Measurements from ENCODE around the gene PDP2. TPM values are rescaled to one million over a fixed set of nuclear protein-coding genes. Genes with fewer than 3 reads are reported as not detected.

PDP2 gene
- total and polyA plus RNA-seq, 3 experiments from 2014 or later: 4.5 to 25.4 (median 20.0) TPM

GRCh38 chr16:66848172-66848571 lies 32.1 kb upstream of the PDP2 start:
- Histone ChIP-seq H3K27ac (ENCODE audit: low read depth, low read length) (no peak overlapping the region), H3K4me1 (ENCODE audit: insufficient read depth, low read length) (no peaks in the 10 kb centered on the region), H3K36me3 (ENCODE audit: insufficient read depth, low read length) (no peaks in the 10 kb centered on the region), H3K4me3 (ENCODE audit: low read length) (no peak overlapping the region), H3K27me3 (ENCODE audit: insufficient read depth, low read length, poor library complexity, severe bottlenecking) (peaks cover 15% of the 10 kb centered on the region), H3K9me3 (ENCODE audit: low read length) (no peaks in the 10 kb centered on the region)
- H3K9me3 Mint-ChIP-seq: no peaks in the 10 kb centered on the region
- H3K27me3 Mint-ChIP-seq: peaks cover 28 to 30% of the 10 kb centered on the region in 2 donors
- H3K27ac Mint-ChIP-seq: no peak overlapping the region
- no peaks in the 10 kb centered on the region for H3K36me3 Mint-ChIP-seq
- H3K4me3 Mint-ChIP-seq: no peak overlapping the region
- ChIA-PET POLR2A (no interaction called here), CTCF (interaction anchor here (1.1 to 2.5 kb wide), 3 partner anchors 17 to 21 kb away, joined by 3 to 14 read pairs (median 4); partner anchors contain the start of gene NAE1)
- DNase-seq: no peak
- H3K4me1 Mint-ChIP-seq: peaks cover 3 to 16% (median 5%) of the 10 kb centered on the region in 3 donors

GRCh38 chr16:66849021-66849420 lies 31.3 kb upstream of the PDP2 start:
- Mint-ChIP-seq H3K27me3 (peaks cover 19 to 22% of the 10 kb centered on the region in 2 donors), H3K27ac (no peak overlapping the region), H3K4me3 (no peak overlapping the region), H3K36me3 (no peaks in the 10 kb centered on the region), H3K9me3 (no peaks in the 10 kb centered on the region), H3K4me1 (peaks cover under 1 to 9% (median under 1%) of the 10 kb centered on the region in 3 donors)
- ChIA-PET CTCF (interaction anchor here (1.1 to 2.5 kb wide), 2 partner anchors 18 to 19 kb away, joined by 3 to 14 read pairs; partner anchors contain the start of gene NAE1), POLR2A (no interaction called here)
- H3K4me1 ChIP-seq (ENCODE audit: insufficient read depth, low read length): no peaks in the 10 kb centered on the region
- H3K27me3 ChIP-seq (ENCODE audit: insufficient read depth, low read length, poor library complexity, severe bottlenecking): peaks cover 13% of the 10 kb centered on the region
- H3K36me3 ChIP-seq (ENCODE audit: insufficient read depth, low read length): no peaks in the 10 kb centered on the region
- no peak overlapping the region for H3K4me3 ChIP-seq (ENCODE audit: low read length)
- no peak overlapping the region for H3K27ac ChIP-seq (ENCODE audit: low read depth, low read length)
- no peak for DNase-seq
- H3K9me3 ChIP-seq (ENCODE audit: low read length): no peaks in the 10 kb centered on the region

GRCh38 chr16:66849549-66849948 lies 30.8 kb upstream of the PDP2 start:
- Histone ChIP-seq H3K27me3 (ENCODE audit: insufficient read depth, low read length, poor library complexity, severe bottlenecking) (peaks cover 9% of the 10 kb centered on the region), H3K4me3 (ENCODE audit: low read length) (no peak overlapping the region), H3K27ac (ENCODE audit: low read depth, low read length) (no peak overlapping the region), H3K4me1 (ENCODE audit: insufficient read depth, low read length) (no peaks in the 10 kb centered on the region), H3K36me3 (ENCODE audit: insufficient read depth, low read length) (no peaks in the 10 kb centered on the region), H3K9me3 (ENCODE audit: low read length) (no peaks in the 10 kb centered on the region)
- Mint-ChIP-seq H3K4me1 (peaks cover 0 to 8% (median 0%) of the 10 kb centered on the region in 3 donors), H3K27me3 (peaks cover 19 to 21% of the 10 kb centered on the region in 2 donors), H3K27ac (peak overlapping the region in 1 of 8 donors; percentile 21), H3K4me3 (peak overlapping the region in 1 of 7 donors; percentile 74), H3K36me3 (no peaks in the 10 kb centered on the region), H3K9me3 (no peaks in the 10 kb centered on the region)
- ChIA-PET POLR2A (no interaction called here), CTCF (interaction anchor here (1.1 to 2.5 kb wide), 2 partner anchors 18 to 19 kb away, joined by 3 to 14 read pairs; partner anchors contain the start of gene NAE1)
- no peak for DNase-seq

GRCh38 chr16:66850115-66850815 lies 30.1 kb upstream of the PDP2 start:
- no peak for DNase-seq
- no peak overlapping the region for H3K4me3 Mint-ChIP-seq
- Histone ChIP-seq H3K4me3 (ENCODE audit: low read length) (no peak overlapping the region), H3K27me3 (ENCODE audit: insufficient read depth, low read length, poor library complexity, severe bottlenecking) (peaks cover 9% of the 10 kb centered on the region), H3K4me1 (ENCODE audit: insufficient read depth, low read length) (no peaks in the 10 kb centered on the region), H3K27ac (ENCODE audit: low read depth, low read length) (no peak overlapping the region), H3K36me3 (ENCODE audit: insufficient read depth, low read length) (no peaks in the 10 kb centered on the region), H3K9me3 (ENCODE audit: low read length) (no peaks in the 10 kb centered on the region)
- no peaks in the 10 kb centered on the region for H3K36me3 Mint-ChIP-seq
- CTCF ChIA-PET: interaction anchor here (1.1 to 2.5 kb wide), 2 partner anchors 18 to 19 kb away, joined by 3 to 14 read pairs; partner anchors contain the start of gene NAE1
- POLR2A ChIA-PET: interaction anchor here (0.6 kb wide), 1 partner anchor 151 kb away, joined by 11 read pairs; no protein-coding TSS in a partner anchor
- H3K27ac Mint-ChIP-seq: no peak overlapping the region
- peaks cover 16% of the 10 kb centered on the region in 2 donors for H3K27me3 Mint-ChIP-seq
- peaks cover 0 to 4% (median 0%) of the 10 kb centered on the region in 3 donors for H3K4me1 Mint-ChIP-seq
- no peaks in the 10 kb centered on the region for H3K9me3 Mint-ChIP-seq

GRCh38 chr16:66851166-66851964 lies 28.9 kb upstream of the PDP2 start:
- H3K4me1 Mint-ChIP-seq: no peaks in the 10 kb centered on the region
- peaks cover 7% of the 10 kb centered on the region for H3K27me3 ChIP-seq (ENCODE audit: insufficient read depth, low read length, poor library complexity, severe bottlenecking)
- H3K4me3 Mint-ChIP-seq: no peak overlapping the region
- no peaks in the 10 kb centered on the region for H3K9me3 ChIP-seq (ENCODE audit: low read length)
- H3K36me3 ChIP-seq (ENCODE audit: insufficient read depth, low read length): no peaks in the 10 kb centered on the region
- no peak overlapping the region for H3K4me3 ChIP-seq (ENCODE audit: low read length)
- no peak for DNase-seq
- H3K27ac ChIP-seq (ENCODE audit: low read depth, low read length): no peak overlapping the region
- no peak overlapping the region for H3K27ac Mint-ChIP-seq
- no peaks in the 10 kb centered on the region for H3K9me3 Mint-ChIP-seq
- no peaks in the 10 kb centered on the region for H3K4me1 ChIP-seq (ENCODE audit: insufficient read depth, low read length)
- H3K27me3 Mint-ChIP-seq: peaks cover 5% of the 10 kb centered on the region in 2 donors
- CTCF ChIA-PET: interaction anchor here (0.8 kb wide), 1 partner anchor 16 kb away, joined by 3 read pairs; no protein-coding TSS in a partner anchor
- POLR2A ChIA-PET: no interaction called here
- H3K36me3 Mint-ChIP-seq: no peaks in the 10 kb centered on the region

DNA sequence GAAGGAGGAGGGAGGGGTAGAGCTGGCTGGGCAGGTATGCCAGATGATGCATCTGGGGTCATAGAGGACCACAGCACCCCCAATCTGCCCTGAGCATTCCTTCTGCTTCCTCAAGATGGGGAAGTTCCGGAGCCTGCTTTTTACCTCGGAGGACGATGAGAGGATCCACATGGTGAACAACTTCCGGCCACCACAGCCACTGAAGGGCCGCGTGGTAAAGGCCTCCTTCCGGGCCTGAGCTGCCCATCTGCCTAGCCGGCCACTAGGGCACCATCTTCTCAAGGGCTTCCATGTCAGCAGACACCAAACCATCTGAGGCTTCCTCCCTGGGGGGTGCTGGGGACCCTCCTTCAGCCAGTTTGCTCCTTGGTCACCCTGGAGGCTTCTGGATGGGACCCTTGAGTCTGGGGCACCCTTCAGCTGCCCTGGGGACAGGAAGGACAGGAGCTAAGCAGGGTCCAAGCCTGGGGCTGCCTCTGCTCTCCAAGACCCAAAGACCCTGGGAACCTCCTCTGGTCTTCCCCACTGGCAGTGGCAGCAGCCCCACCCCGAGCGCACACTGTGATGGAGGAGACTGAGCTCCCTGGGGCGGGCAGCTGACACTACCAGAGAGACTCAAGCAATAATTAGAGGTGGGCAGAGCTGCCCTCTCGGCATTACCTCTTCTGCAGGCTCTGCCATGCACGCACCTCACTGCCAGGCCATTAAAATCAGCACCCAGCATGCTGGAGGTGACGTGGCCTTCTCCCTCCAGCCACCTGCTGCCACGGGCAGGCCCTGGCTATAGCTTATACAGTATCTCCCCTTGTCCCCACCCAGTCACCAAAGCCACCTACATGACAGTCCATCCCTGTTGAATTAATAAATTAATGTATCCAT lies 26.8 kb upstream of the PDP2 start:
- POLR2A ChIA-PET: no interaction called here

DNA sequence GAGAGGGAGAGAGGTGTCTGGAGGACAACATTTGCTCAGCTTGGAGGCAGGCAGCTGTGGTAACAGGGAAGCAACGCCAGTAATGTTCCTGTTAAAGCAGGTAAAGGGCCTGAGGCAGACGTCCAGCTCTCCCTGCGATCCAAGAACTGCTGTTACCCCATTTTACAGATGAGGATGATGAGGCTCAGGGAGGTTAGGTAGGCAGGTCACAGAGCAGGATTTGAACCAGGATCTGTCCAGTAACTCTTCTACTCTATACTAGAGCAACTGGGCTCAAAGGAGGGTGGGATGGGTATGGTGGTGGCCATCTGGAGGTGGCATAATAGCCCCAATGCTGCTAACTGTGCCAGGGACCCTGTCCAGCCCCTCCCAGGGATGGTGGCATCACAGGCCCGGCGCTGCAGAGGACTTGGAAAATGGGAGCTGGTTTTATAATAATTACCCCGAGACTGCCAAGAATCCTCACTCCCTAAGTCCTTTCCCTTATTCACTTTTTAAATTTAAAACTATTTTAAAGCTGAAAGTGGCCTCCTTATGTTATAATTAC lies 24.1 kb upstream of the PDP2 start:
- Histone ChIP-seq H3K4me1 (ENCODE audit: insufficient read depth, low read length) (no peaks in the 10 kb centered on the region), H3K4me3 (ENCODE audit: low read length) (no peak overlapping the region), H3K27me3 (ENCODE audit: insufficient read depth, low read length, poor library complexity, severe bottlenecking) (no peaks in the 10 kb centered on the region), H3K9me3 (ENCODE audit: low read length) (no peaks in the 10 kb centered on the region), H3K36me3 (ENCODE audit: insufficient read depth, low read length) (no peaks in the 10 kb centered on the region), H3K27ac (ENCODE audit: low read depth, low read length) (no peak overlapping the region)
- no peak for DNase-seq
- ChIA-PET POLR2A (no interaction called here), CTCF (interaction anchor here (1.5 to 3.1 kb wide), 2 partner anchors 13 to 26 kb away, joined by 3 to 9 read pairs; partner anchors contain the start of gene NAE1)
- Mint-ChIP-seq H3K9me3 (no peaks in the 10 kb centered on the region), H3K27ac (peak overlapping the region in 1 of 8 donors; percentile 54), H3K36me3 (no peaks in the 10 kb centered on the region), H3K27me3 (peaks cover 0 to 1% of the 10 kb centered on the region in 2 donors), H3K4me1 (no peaks in the 10 kb centered on the region), H3K4me3 (no peak overlapping the region)

More for the DNA sequence above, 26.8 kb upstream of the PDP2 start:
- Histone ChIP-seq H3K4me1 (ENCODE audit: insufficient read depth, low read length) (no peaks in the 10 kb centered on the region), H3K27ac (ENCODE audit: low read depth, low read length) (no peak overlapping the region), H3K27me3 (ENCODE audit: insufficient read depth, low read length, poor library complexity, severe bottlenecking) (no peaks in the 10 kb centered on the region), H3K9me3 (ENCODE audit: low read length) (no peaks in the 10 kb centered on the region), H3K4me3 (ENCODE audit: low read length) (no peak overlapping the region), H3K36me3 (ENCODE audit: insufficient read depth, low read length) (no peaks in the 10 kb centered on the region)
- H3K9me3 Mint-ChIP-seq: no peaks in the 10 kb centered on the region
- no peaks in the 10 kb centered on the region for H3K27me3 Mint-ChIP-seq
- DNase-seq: no peak
- no peak overlapping the region for H3K4me3 Mint-ChIP-seq
- peak overlapping the region in 2 of 8 donors; percentile 52 to 76 for H3K27ac Mint-ChIP-seq
- CTCF ChIA-PET: interaction anchor here (0.7 to 1.8 kb wide), 5 partner anchors 9 to 23 kb away, joined by 3 to 8 read pairs (median 4); partner anchors contain the start of gene NAE1
- H3K4me1 Mint-ChIP-seq: no peaks in the 10 kb centered on the region
- H3K36me3 Mint-ChIP-seq: no peaks in the 10 kb centered on the region

Data from CD8-positive, alpha-beta memory T cell (primary cell).